Ishikawa (cell line): ENCODE data around the gene HIGD1A.

ENCODE experiments used
- CEBPB ChIP-seq: IDR thresholded peaks from 2 replicates; pipeline ENCODE4 v1.6.1; 2012
- CREB1 ChIP-seq: IDR thresholded peaks from 2 replicates; pipeline ENCODE4 v1.6.1; 2012; ENCODE audit warnings: low read depth
- EGR1 ChIP-seq: IDR thresholded peaks from 2 replicates; pipeline ENCODE4 v1.6.1; 2012
- EP300 ChIP-seq: IDR thresholded peaks from 2 replicates; pipeline ENCODE4 v1.6.1; 2012; ENCODE audit warnings: borderline replicate concordance
- FOXM1 ChIP-seq: IDR thresholded peaks from 2 replicates; pipeline ENCODE4 v1.6.1; 2012; ENCODE audit warnings: low read depth, borderline replicate concordance
- NFIC ChIP-seq: IDR thresholded peaks from 2 replicates; pipeline ENCODE4 v1.6.1; 2012
- RAD21 ChIP-seq: IDR thresholded peaks from 2 replicates; pipeline ENCODE4 v1.6.1; 2012; ENCODE audit warnings: low read depth
- TAF1 ChIP-seq: IDR thresholded peaks from 2 replicates; pipeline ENCODE4 v1.6.1; 2012; ENCODE audit warnings: low read depth, mild to moderate bottlenecking
- TCF12 ChIP-seq: IDR thresholded peaks from 2 replicates; pipeline ENCODE4 v1.6.1; 2012; ENCODE audit warnings: low read depth
- TEAD4 ChIP-seq: IDR thresholded peaks from 2 replicates; pipeline ENCODE4 v1.6.1; 2012
- YY1 ChIP-seq: IDR thresholded peaks from 2 replicates; pipeline ENCODE4 v1.6.1; 2012; ENCODE audit warnings: low read depth
- ZBTB7A ChIP-seq: IDR thresholded peaks from 2 replicates; pipeline ENCODE4 v1.6.1; 2012; ENCODE audit warnings: low read depth
- TF ChIP-seq, protein P1 (sequence below): IDR thresholded peaks from 2 replicates; pipeline ENCODE4 v1.6.1; 2012
- TF ChIP-seq, protein P2 (sequence below): IDR thresholded peaks from 2 replicates; pipeline ENCODE4 v1.6.1; 2012
- TF ChIP-seq, protein P3 (sequence below): IDR thresholded peaks from 2 replicates; pipeline ENCODE4 v1.6.1; 2012; ENCODE audit warnings: low read depth, mild to moderate bottlenecking

The HIGD1A gene

DNA sequence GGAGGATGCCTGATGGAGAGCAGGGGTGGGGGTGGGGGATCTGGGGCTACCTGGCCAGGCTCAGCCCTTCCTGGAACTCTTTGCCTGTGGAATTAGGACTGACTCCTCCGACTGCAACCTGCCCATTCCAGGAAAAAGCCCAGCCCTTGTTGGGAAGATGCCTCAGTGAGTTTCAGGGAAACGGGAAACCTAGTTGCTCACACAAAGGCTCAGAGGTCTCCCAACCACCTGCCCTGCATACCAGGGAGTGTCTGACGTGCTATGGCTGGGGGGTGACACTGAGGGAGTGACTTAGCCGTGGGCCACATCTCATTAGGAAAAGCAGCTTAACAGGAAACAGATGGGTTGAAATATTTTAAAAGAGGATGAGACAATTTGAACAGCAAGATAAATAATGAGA is 43.4 kb upstream of the HIGD1A start:
- TF ChIP-seq FOXM1: no peak
- TF ChIP-seq, protein P1, sequence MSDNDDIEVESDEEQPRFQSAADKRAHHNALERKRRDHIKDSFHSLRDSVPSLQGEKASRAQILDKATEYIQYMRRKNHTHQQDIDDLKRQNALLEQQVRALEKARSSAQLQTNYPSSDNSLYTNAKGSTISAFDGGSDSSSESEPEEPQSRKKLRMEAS: no peak
- no peak for TF ChIP-seq EP300
- no peak for TF ChIP-seq RAD21
- TF ChIP-seq CEBPB: no peak
- no peak for TF ChIP-seq YY1
- no peak for TF ChIP-seq NFIC
- no peak for TF ChIP-seq TEAD4

DNA sequence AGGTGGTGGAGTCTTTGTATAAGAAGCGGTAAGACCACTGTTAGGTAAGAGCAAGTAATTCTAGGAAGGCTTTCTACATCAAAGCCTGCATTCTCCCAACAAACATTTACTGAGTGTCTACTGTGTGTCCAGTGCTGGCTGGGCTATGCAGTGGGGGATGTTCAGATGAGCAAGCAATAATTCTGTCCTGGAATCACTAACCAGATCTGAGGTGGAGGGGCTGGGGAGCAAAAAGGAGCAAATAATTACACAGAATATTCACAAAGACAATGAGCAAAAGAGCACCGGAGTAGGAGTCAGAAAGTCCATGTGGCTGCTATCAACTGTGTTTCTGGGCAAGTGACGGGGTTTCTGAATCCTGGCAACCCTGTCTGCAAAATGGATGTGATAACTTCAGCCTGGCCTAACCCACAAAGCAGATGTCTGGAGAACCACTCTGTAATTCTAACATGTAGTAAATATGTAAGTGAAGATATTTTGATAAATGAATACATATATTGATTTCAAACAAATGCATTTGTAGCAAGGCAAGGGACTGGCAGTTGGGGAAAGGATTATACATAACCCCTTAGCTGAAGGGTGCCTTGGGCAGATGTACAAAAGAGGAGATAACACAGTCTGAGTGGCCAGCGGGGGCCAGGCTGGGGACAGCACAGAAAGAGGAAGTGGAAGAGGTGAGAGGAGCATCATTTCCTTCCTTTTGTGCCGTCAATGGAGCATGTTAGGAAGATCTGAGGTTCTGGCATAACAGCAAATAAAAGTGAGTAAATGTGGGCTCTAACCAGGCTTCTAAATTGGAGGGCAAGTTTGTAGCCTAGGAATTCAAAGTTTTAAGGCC is 42.6 kb upstream of the HIGD1A start:
- TF ChIP-seq, protein P2, sequence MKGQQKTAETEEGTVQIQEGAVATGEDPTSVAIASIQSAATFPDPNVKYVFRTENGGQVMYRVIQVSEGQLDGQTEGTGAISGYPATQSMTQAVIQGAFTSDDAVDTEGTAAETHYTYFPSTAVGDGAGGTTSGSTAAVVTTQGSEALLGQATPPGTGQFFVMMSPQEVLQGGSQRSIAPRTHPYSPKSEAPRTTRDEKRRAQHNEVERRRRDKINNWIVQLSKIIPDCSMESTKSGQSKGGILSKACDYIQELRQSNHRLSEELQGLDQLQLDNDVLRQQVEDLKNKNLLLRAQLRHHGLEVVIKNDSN: no peak
- TF ChIP-seq EGR1 (no peak), TEAD4 (no peak), CREB1 (no peak), FOXM1 (no peak), YY1 (no peak), CEBPB (no peak), RAD21 (no peak), TCF12 (no peak), NFIC (no peak), TAF1 (no peak), ZBTB7A (no peak)
- TF ChIP-seq, protein P1: no peak
- TF ChIP-seq, protein P3, sequence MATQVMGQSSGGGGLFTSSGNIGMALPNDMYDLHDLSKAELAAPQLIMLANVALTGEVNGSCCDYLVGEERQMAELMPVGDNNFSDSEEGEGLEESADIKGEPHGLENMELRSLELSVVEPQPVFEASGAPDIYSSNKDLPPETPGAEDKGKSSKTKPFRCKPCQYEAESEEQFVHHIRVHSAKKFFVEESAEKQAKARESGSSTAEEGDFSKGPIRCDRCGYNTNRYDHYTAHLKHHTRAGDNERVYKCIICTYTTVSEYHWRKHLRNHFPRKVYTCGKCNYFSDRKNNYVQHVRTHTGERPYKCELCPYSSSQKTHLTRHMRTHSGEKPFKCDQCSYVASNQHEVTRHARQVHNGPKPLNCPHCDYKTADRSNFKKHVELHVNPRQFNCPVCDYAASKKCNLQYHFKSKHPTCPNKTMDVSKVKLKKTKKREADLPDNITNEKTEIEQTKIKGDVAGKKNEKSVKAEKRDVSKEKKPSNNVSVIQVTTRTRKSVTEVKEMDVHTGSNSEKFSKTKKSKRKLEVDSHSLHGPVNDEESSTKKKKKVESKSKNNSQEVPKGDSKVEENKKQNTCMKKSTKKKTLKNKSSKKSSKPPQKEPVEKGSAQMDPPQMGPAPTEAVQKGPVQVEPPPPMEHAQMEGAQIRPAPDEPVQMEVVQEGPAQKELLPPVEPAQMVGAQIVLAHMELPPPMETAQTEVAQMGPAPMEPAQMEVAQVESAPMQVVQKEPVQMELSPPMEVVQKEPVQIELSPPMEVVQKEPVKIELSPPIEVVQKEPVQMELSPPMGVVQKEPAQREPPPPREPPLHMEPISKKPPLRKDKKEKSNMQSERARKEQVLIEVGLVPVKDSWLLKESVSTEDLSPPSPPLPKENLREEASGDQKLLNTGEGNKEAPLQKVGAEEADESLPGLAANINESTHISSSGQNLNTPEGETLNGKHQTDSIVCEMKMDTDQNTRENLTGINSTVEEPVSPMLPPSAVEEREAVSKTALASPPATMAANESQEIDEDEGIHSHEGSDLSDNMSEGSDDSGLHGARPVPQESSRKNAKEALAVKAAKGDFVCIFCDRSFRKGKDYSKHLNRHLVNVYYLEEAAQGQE: no peak

DNA sequence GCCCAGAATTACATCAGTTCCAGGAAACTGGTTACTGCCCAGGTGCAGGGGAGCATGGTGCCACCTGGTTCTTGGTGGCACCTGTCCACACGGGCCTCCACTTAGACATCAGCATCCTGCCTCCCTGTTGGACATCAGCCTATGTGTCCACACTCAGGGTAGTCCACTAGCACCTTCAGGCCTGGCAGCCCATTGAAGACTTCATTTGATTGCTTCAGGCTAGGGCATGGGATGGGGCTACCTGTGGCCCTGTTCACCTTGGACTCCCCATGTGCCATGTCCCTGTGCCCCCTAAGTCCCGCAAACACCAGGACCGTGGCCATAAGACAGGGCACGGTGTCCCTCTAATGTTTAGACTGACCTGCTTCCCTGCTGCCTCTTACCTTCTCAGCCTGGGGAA is 40.5 kb upstream of the HIGD1A start:
- no peak for TF ChIP-seq FOXM1
- TF ChIP-seq CREB1: no peak
- no peak for TF ChIP-seq EGR1
- no peak for TF ChIP-seq TEAD4
- no peak for TF ChIP-seq RAD21
- no peak for TF ChIP-seq TAF1
- TF ChIP-seq TCF12: no peak
- TF ChIP-seq EP300: no peak

DNA sequence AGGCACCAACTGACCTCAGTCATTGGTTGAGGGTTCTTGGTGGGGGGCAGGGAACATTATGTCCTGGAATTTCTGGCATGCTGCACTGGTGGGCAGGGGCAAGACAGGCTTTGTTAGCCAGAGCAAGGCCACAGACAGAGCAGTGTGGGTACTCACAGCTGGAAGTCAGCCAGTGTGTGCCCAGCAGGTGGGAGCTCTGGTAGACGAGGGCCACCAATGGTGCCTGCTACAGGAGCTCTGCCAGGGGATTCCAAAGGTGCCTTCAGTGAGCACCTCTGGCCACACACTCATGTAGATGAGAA is 40.1 kb upstream of the HIGD1A start:
- TF ChIP-seq TCF12: peak; percentile 60; the same call in 1 of the 2 replicates
- TF ChIP-seq, protein P3: no peak
- TF ChIP-seq YY1: no peak
- TF ChIP-seq CEBPB: no peak
- TF ChIP-seq EP300: peak; percentile 58; the same call in 1 of the 2 replicates
- peak; percentile 95 for TF ChIP-seq TEAD4
- peak; percentile 78 for TF ChIP-seq NFIC
- no peak for TF ChIP-seq RAD21
- TF ChIP-seq FOXM1: no peak
- TF ChIP-seq, protein P1: no peak; the same call in 1 of the 2 replicates
- TF ChIP-seq TAF1: no peak
- TF ChIP-seq, protein P2: no peak
- TF ChIP-seq ZBTB7A: 0 out of 2 replicates have a peak, but pooled peaks have one; percentile 23

DNA sequence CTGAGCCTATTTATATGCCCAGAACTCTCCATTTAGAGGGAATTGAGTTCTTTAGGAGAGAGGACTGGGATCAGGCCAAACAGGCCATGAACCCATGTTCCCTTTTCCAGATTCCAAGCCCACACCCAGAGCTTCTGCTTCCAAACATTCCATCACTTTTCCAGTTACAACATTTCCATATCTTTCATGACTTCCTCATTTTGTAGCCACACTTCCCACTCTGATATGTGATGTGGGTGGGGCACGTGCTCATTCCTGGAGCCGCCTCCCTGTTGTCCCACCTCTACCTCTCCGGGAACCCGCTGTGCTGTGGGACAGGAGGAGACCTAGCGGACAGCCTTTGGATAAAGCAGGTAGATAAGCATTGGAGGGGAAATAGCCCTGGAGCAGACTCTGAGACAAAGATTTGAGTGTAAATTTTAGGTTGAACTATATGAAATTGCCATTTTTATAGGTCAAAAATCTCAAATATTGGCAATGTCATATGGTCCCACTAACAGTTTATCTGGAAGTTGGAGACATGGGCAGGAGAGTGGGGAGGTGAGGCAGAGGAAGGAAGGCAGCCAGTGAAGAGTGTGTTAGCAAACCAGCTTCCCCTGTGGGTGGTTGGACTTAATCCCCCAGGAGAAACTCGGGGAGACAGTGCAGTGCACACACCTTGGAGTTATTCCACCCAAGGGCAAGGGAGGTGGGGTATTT is 39.6 kb upstream of the HIGD1A start:
- TF ChIP-seq TEAD4: no peak
- TF ChIP-seq, protein P2: 0 out of 2 replicates have a peak, but pooled peaks have one; percentile 29
